ENCODE results near the gene CEP350.

GRCh38 chr1:180145446-180145845 is 190.8 kb downstream of the CEP350 start:
- TF ChIP-seq CTCF (IDR thresholded peaks at IDR 0.05) (no peak), SIN3A (IDR thresholded peaks at IDR 0.05; ENCODE audit: borderline replicate concordance, insufficient read depth, low read depth, low read length) (no peak)
